GM18868 (cell line): Measurements from ENCODE around the gene FAM89B.

Experiments
- ATAC-seq: cut with Tn5 transposase; IDR thresholded peaks from one replicate; pipeline ENCODE4 v1.9.1; 2021; ENCODE audit warnings: mild to moderate bottlenecking, moderate library complexity; ENCODE audit not compliant: unreplicated experiment

Gene FAM89B

GRCh38 chr11:65573391-65574079 lies 1.2 kb downstream of the FAM89B start:
- ATAC-seq = no peak

DNA sequence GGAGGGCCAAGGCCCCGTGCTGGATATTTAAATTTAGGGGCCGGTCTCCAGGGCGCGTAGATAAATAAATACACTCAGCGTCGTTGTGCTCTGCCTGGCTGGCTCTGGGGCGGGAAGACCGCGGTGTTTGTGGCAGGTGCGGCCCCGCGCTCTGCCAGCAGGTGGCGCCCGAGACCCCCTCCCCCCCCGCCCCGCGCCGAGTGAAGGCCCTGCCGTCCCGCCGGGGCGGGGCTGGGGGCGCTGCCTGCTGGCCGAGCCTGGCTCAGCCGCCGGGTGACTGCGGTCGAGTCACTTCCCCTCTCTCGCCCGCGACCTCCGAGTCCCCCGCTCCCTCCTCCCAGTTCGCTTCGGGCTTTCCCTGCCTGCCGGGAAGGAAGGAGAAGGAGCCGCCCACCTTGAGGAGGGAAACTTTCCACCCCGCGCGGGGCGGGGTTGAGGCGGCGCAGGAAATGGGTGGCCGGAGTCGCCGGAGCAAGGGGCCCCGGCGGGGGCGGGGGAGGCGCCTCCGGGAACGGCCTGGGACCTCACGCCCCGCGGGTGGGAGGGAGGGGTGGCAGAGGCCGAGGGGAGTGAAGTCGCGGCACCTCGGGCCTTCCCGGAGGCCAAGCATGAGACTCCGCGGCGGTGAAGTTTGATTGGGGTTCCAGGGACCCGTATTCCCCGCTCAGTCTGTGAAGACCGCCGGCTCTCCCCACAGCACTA lies 1.9 kb downstream of the FAM89B start:
- peak; percentile 27 for ATAC-seq

GRCh38 chr11:65574811-65575567 lies 2.7 kb downstream of the FAM89B start:
- no peak for ATAC-seq

- no peak for ATAC-seq
These were observed 3.4 kb downstream of the FAM89B start, which contains the start of gene EHBP1L1 for GRCh38 chr11:65575568-65576231. Gene EHBP1L1, plus strand, starts transcription at chr11:65576053. Its CDS starts 250 bp downstream, at chr11:65576303.

DNA sequence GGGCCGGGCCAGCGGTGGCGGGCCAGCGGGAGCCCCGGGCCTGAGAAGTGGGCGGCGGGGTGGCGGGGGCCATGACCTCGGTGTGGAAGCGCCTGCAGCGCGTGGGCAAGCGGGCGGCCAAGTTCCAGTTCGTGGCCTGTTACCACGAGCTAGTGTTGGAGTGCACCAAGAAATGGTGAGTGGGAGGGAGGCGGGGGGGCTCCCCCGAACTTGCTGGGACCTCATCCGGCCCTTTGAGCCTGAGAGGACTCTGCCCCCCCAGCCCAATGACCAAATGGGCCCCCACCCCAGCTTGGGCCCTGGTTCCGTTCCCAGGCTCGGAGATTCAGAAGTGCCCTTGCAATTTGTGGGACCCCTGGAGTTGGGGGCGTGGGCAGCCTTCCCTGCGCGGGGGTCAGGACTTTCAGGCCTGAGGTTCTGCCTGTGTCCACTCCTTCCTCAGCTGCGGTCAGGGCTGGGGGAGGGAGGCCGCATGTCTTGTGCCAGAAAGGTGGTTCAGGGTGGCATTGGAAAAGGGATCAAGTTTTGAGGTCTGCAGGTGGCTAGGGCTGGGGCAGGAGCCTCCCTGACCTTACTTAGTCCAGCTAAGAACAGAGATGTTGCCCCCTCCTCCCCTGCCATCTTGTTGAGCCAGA lies 4.0 kb downstream of the FAM89B start:
- no peak for ATAC-seq

- ATAC-seq = no peak
These were observed 4.8 kb downstream of the FAM89B start for GRCh38 chr11:65576867-65577755.

- no peak for ATAC-seq
These were observed 5.4 kb downstream of the FAM89B start for GRCh38 chr11:65577756-65578109.

DNA sequence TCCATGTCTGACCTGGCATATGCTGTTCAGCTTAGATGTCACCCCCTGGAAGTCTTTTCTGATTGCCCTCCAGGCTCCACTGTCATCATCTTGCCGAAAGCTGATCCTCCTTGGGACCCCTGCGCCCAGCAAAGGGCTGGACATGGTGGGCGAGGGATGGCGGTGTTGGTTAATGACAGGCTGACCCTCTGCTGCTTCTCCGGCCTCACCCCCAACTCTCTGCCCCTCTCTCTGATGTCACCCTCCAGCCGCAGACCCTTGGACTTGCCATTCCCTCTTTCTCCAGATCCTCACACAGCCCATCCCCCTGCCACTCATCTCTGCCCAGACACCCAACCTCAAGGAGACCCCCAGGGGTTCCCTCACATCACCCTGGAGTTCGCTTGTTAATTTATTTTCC lies 5.8 kb downstream of the FAM89B start:
- no peak for ATAC-seq

DNA sequence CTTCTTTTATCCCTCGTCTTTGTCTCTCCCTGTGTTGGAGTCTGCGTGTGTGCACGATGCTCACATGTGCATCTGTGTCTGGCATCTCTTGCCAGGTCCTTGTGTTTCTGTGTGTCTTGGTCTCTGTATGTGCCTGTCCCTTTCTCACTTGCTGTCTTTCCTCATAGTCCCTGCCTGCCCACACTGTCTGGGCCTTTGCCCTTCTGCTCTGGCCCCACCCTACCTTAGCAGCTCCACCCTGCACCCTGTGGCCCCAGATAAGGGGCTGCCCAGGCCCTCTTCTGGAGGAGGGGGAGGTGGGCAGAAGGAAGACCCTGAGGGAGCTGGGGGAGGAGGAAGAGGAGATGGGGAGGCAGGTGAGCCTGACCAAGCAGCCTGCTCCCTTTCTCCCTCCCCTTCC lies 6.3 kb downstream of the FAM89B start:
- ATAC-seq = no peak

DNA sequence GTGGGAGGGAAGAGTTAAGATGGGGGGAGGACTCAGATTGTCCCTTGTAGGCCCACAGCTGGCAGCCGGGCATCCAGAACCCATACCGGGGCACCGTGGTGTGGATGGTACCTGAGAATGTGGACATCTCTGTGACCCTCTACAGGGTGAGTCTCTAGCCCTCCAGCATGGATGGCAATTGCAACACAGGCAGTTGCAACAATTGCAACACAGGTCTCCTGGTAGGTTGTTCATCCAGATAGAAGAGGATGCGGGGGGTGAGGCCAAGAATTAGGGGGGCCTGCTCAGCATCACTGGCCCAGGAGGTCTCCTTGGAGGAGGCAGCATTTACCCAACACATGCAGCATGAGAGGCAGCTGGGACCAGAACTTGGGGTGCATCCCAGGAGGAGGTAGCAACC lies 7.0 kb downstream of the FAM89B start:
- no peak for ATAC-seq

GRCh38 chr11:65580031-65580692 lies 7.8 kb downstream of the FAM89B start:
- ATAC-seq = no peak

GRCh38 chr11:65580756-65581155 lies 8.4 kb downstream of the FAM89B start:
- ATAC-seq = no peak

DNA sequence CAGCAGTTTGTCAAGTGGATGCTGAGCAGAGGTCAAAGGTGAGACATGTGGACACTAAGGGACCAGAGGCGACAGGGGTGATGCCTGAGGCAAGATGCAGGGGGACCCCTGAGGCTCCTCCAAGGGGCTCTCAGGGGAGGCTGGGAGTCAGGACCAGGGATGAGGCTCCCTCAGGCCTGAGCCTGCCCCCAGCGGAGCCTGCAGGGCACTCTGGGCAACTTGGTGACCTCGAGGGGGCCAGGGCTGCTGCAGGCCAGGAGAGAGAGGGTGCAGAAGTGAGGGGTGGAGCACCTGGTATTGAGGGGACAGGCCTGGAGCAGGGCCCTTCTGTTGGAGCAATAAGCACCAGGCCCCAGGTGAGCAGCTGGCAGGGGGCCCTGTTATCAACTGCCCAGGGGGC lies 9.6 kb downstream of the FAM89B start:
- no peak for ATAC-seq

DNA sequence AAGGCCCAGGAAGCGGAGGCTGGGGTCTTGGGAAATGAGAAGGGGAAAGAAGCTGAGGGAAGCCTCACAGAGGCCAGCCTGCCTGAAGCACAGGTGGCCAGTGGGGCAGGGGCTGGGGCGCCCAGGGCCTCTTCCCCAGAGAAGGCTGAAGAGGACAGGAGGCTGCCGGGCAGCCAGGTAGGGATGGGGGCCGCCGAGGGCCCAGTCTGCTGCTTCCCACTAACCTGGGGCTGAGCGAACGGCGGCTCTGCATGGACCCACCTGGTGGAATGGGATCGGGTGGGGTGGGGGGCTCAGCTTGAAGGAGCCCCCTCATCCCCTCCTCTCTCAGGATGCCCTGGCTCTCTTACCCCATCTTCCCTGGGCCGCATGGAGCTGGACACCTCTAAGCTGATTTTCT lies 11.3 kb downstream of the FAM89B start:
- ATAC-seq = no peak

- ATAC-seq = no peak
These were observed 11.8 kb downstream of the FAM89B start for GRCh38 chr11:65584106-65584505.

- ATAC-seq = no peak
These were observed 12.4 kb downstream of the FAM89B start for GRCh38 chr11:65584723-65585171.

DNA sequence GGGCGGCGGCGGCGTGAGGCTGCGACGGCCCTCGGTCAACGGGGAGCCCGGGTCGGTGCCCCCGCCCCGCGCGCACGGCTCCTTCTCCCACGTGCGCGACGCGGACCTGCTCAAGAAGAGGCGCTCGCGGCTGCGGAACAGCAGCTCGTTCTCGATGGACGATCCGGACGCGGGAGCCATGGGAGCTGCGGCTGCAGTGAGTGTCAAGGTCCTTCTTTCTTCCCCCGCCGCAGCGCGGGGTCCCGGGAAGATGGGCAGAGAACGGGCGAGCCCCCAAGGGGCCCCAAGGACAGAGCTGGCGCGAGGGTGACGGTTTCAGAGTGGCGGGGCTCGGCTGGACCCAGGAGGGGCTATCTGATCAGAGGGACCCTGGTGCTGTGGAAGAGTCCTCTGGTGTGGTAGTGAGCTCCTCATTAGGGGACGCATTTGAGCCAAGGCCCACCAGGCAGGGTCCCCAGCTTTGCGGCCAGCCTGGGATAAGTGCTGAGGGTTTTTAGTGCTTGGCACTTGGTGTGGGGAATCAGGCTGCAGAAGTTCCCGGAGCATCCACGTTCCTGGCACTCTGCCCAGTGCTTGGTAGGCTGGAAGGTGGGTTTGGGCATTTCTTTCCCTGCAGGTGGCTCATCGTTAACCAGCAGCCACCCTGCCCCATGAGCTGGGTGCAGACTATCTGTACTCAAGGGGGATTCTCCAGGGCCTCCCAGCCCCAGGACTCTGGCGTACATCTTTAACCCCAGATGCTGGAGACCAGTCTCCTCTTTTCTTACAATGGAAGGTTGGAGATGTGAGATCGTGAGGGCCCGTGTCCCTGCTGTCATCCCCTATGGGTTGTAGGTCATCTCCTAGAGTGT lies 13.3 kb downstream of the FAM89B start:
- no peak for ATAC-seq

- no peak for ATAC-seq
These were observed 13.9 kb downstream of the FAM89B start for GRCh38 chr11:65586247-65586630.
